Smooth muscle cell (in vitro differentiated cells): ENCODE measurements around the gene TMC3. TPM values are rescaled to one million over a fixed set of nuclear protein-coding genes. Genes with fewer than 3 reads are reported as not detected.

ENCODE experiments used
- DNase-seq: peaks from one replicate; lab custom pipeline; 2025; ENCODE audit not compliant: unreplicated experiment; lab: John Stamatoyannopoulos, UW
- H2AFZ ChIP-seq: fragments of 200-600 bp; sonication (generic); 2 replicates; pipeline ENCODE4 v1.6.0; 2016; ENCODE audit warnings: antibody characterized with exemption, low read depth, mild to moderate bottlenecking
- H3F3A ChIP-seq: fragments of 200-600 bp; sonication (generic); 2 replicates; pipeline ENCODE4 v1.6.0; 2017; ENCODE audit warnings: antibody characterized with exemption, low read depth
- H3K27ac ChIP-seq: fragments of 200-600 bp; sonication (generic); 2 replicates; pipeline ENCODE4 v1.5.1; 2016; ENCODE audit warnings: low read depth, mild to moderate bottlenecking
- H3K27me3 ChIP-seq: fragments of 200-600 bp; sonication (generic); 2 replicates; pipeline ENCODE4 v1.6.1; 2016; ENCODE audit warnings: low read depth, mild to moderate bottlenecking
- H3K36me3 ChIP-seq: fragments of 200-600 bp; sonication (generic); 2 replicates; pipeline ENCODE4 v1.5.1; 2016; ENCODE audit warnings: low read depth
- H3K4me1 ChIP-seq: fragments of 200-600 bp; sonication (generic); 2 replicates; pipeline ENCODE4 v1.5.1; 2016; ENCODE audit warnings: low read depth
- H3K4me2 ChIP-seq: fragments of 200-600 bp; sonication (generic); 2 replicates; pipeline ENCODE4 v1.6.0; 2016; ENCODE audit warnings: mild to moderate bottlenecking
- H3K4me3 ChIP-seq: fragments of 200-600 bp; sonication (generic); 2 replicates; pipeline ENCODE4 v1.5.1; 2016; ENCODE audit warnings: mild to moderate bottlenecking
- H3K79me2 ChIP-seq: fragments of 200-600 bp; sonication (generic); 2 replicates; pipeline ENCODE4 v1.6.0; 2016; ENCODE audit warnings: low read depth, mild to moderate bottlenecking
- H3K9ac ChIP-seq: fragments of 200-600 bp; sonication (generic); 2 replicates; pipeline ENCODE4 v1.6.0; 2016; ENCODE audit warnings: low read depth
- H3K9me3 ChIP-seq: fragments of 200-600 bp; sonication (generic); replicated peaks from 2 replicates; pipeline ENCODE4 v1.5.1; 2016; ENCODE audit warnings: low read depth
- H4K20me1 ChIP-seq: fragments of 200-600 bp; sonication (generic); 2 replicates; pipeline ENCODE4 v1.6.0; 2016; ENCODE audit warnings: low read depth
- WGBS: methylation state at CpG from one replicate; pipeline ENCODE4 v1.1.7; 2016; ENCODE audit warnings: low lambda C conversion rate; 5-methylcytosine and 5-hydroxymethylcytosine counted together
- polyA plus RNA-seq: library from polyadenylated mRNA; unstranded; fragments of >200 nt; fragmentation: Nextera tagmentation; extraction: Ambion mirVana; gene quantifications from 2 replicates; pipeline ENCODE4 v1.2.1, GENCODE V29; 2016
- total RNA-seq: library from RNA; depleted of rRNA; stranded (reverse); fragments of >200 nt; gene quantifications from 2 replicates; pipeline ENCODE4 v1.2.3, GENCODE V29; 2014
- TF ChIP-seq, protein P1 (sequence below): fragments of 200-600 bp; sonication (generic); IDR thresholded peaks from 2 replicates; pipeline ENCODE4 v1.5.1; 2017; ENCODE audit warnings: borderline replicate concordance, mild to moderate bottlenecking, antibody characterized with exemption; ENCODE audit not compliant: insufficient read depth, poor library complexity, severe bottlenecking

Gene TMC3
- total and polyA plus RNA-seq, 2 experiments from 2014 or later, result not detected

DNA sequence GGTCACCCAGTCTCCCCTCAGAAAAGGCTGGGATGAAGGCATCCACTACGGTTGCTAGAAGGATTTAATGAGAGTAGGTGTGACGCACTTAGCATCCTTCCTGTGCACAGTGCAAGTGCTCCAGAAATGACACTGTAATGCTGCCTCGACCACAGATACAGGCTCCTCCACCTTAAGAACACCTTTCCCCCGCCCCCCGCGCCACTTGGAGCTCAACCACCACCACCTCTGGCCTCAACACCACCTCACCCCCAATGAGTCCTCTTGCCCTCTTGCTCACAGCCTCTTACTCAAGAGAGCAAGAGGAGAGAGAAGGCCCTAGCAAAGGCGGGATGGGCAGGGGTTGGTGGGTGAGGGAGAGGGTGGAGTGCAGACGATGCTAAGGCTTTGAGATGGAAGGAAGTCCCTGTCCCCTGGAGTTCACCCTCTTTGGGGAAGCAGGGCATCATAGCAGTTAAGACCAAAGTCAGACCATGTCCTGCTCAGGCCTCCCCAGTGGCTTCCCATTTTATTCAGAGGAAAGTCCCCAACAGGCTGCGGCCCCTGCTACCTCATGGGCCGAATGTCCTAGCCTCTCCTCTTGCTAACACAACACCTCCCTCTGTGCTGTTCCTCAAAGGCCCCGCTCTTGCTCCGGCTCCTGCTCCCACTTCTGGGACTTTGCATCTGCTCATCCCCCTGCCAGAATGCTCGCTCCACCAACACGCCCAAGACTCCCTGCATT is 58.4 kb downstream of the TMC3 start:
- DNase-seq, result no peak
- Histone ChIP-seq H3K4me1 (no peaks in the 10 kb centered on the region), H3F3A (no peaks in the 10 kb centered on the region), H2AFZ (no peak overlapping the region), H3K36me3 (peaks cover 11% of the 10 kb centered on the region), H3K4me3 (no peak overlapping the region), H3K4me2 (no peak overlapping the region), H3K27me3 (no peaks in the 10 kb centered on the region), H3K27ac (no peak overlapping the region), H3K9me3 (no peaks in the 10 kb centered on the region), H3K79me2 (no peaks in the 10 kb centered on the region), H3K9ac (no peak overlapping the region), H4K20me1 (no peaks in the 10 kb centered on the region)
- TF ChIP-seq, protein P1, sequence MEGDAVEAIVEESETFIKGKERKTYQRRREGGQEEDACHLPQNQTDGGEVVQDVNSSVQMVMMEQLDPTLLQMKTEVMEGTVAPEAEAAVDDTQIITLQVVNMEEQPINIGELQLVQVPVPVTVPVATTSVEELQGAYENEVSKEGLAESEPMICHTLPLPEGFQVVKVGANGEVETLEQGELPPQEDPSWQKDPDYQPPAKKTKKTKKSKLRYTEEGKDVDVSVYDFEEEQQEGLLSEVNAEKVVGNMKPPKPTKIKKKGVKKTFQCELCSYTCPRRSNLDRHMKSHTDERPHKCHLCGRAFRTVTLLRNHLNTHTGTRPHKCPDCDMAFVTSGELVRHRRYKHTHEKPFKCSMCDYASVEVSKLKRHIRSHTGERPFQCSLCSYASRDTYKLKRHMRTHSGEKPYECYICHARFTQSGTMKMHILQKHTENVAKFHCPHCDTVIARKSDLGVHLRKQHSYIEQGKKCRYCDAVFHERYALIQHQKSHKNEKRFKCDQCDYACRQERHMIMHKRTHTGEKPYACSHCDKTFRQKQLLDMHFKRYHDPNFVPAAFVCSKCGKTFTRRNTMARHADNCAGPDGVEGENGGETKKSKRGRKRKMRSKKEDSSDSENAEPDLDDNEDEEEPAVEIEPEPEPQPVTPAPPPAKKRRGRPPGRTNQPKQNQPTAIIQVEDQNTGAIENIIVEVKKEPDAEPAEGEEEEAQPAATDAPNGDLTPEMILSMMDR, result no peak
- WGBS, result 89% methylated on average over 14 of the region's 14 CpGs

DNA sequence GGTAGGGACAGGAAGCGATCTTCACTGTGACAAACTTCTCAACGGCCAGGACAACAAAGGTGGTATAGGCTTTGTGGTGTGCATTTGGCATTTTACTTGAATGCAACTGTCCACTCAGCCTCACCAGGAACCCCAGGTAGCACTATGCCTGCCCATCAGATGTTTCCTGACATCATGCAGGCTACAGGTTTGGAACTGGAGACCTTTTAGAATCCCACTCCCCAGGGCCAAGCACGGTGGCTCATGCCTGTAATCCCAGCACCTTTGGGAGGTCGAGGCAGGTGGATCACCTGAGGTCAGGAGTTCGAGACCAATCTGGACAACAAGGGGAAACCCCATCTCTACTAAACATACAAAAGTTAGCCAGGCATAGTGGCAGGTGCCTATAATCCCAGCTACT is 59.6 kb downstream of the TMC3 start:
- no peak overlapping the region for H3K4me3 ChIP-seq
- H4K20me1 ChIP-seq, result no peaks in the 10 kb centered on the region
- 93% methylated on average over 5 of the region's 5 CpGs for WGBS
- no peaks in the 10 kb centered on the region for H3K27me3 ChIP-seq
- no peak for DNase-seq
- H2AFZ ChIP-seq, result no peak overlapping the region
- no peak overlapping the region for H3K4me2 ChIP-seq
- TF ChIP-seq, protein P1, result no peak
- H3K9ac ChIP-seq, result no peak overlapping the region
- H3K27ac ChIP-seq, result no peak overlapping the region
- H3K79me2 ChIP-seq, result no peaks in the 10 kb centered on the region
- H3K9me3 ChIP-seq, result no peaks in the 10 kb centered on the region
- peaks cover 7% of the 10 kb centered on the region for H3K36me3 ChIP-seq
- H3K4me1 ChIP-seq, result no peaks in the 10 kb centered on the region
- H3F3A ChIP-seq, result no peaks in the 10 kb centered on the region

DNA sequence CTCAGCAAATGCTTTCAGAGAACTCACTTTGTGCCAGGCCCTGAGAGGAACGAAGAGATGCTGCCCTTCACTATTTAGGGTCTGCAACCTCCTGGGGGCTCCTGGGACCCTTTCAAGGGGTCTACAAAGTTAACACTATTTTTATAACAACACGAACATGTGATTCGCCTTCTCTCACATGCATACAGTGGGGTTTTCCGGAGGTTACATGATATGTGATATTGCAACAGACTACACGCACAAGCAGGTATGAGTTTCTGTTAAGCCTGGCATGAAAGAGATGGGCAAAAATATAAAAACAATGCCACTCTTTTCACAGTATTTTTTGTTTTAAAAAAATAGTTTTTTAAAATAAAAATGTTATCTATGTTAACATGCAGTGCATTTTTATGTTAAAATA is 60.3 kb downstream of the TMC3 start:
- Histone ChIP-seq H3K4me2 (peak overlapping the region; percentile 51), H3F3A (no peaks in the 10 kb centered on the region), H3K9me3 (no peaks in the 10 kb centered on the region), H3K9ac (no peak overlapping the region), H3K4me1 (no peaks in the 10 kb centered on the region), H3K36me3 (peaks cover 6% of the 10 kb centered on the region), H4K20me1 (no peaks in the 10 kb centered on the region), H3K4me3 (no peak overlapping the region), H2AFZ (no peak overlapping the region), H3K27me3 (no peaks in the 10 kb centered on the region), H3K27ac (peak overlapping the region; percentile 68), H3K79me2 (no peaks in the 10 kb centered on the region)
- WGBS, result 92% methylated on average over 5 of the region's 5 CpGs
- no peak for DNase-seq
- TF ChIP-seq, protein P1, result no peak
